ENCODE data around the gene ELOVL2. TPM values are rescaled to one million over a fixed set of nuclear protein-coding genes. Genes with fewer than 3 reads are reported as not detected.

Gene ELOVL2, protein sequence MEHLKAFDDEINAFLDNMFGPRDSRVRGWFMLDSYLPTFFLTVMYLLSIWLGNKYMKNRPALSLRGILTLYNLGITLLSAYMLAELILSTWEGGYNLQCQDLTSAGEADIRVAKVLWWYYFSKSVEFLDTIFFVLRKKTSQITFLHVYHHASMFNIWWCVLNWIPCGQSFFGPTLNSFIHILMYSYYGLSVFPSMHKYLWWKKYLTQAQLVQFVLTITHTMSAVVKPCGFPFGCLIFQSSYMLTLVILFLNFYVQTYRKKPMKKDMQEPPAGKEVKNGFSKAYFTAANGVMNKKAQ
- under 0.01 TPM in 1 of 2 replicates, not detected in the other for total RNA-seq

DNA sequence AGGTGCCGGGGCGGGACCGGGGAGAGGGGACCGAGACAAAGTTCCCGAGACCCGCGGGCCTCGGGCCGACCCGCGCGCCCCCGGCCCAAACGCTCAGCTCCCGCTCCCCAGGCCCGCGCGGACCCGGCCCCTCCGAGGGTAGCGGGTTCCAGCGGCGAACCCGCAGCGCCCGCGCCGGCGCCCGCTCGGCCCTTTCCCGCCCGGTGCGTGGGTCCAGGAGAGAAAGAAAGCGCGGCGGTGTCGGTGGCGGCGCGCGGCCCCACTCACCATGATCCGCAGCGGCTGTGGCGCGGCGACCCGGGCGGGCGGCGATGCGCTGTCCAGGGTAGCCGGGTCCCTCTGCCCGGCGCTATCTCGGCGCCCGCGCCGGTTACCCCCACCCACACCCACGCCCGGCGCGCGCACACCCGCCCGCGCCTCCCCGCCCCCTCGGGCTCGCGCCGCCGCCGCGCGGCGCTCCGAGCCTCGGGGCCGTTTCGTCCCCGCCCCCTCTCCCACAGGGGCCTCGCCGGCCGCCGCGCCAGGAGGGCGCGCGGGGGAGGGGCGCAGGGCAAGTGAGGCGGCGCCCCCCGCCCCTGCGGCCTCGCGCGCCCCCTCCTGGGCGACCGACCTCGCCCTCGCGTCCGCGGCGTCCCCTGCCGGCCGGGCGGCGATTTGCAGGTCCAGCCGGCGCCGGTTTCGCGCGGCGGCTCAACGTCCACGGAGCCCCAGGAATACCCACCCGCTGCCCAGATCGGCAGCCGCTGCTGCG, at the start of gene ELOVL2:
Gene ELOVL2, minus strand, starts transcription at position 345 of the 751 bp plus-strand sequence. Its CDS starts 75 bp downstream, at position 270.

Other genes starting within 250 kb of the ELOVL2 start
- gene MAK, start 205.8 kb downstream of the ELOVL2 start, total RNA-seq: not detected in 2 replicates
- gene GCM2, start 162.3 kb downstream of the ELOVL2 start, total RNA-seq: not detected in 2 replicates
- gene SYCP2L, start 157.3 kb downstream of the ELOVL2 start, total RNA-seq: not detected in 2 replicates
- 3.8 and 8.9 TPM in 2 replicates for gene SMIM13, start 49.5 kb upstream of the ELOVL2 start, total RNA-seq
- not detected in 2 replicates for gene ERVFRD-1, start 67.4 kb upstream of the ELOVL2 start, total RNA-seq
- 0.66 and 0.73 TPM in 2 replicates for gene NEDD9, start 188.4 kb upstream of the ELOVL2 start, total RNA-seq

All from smooth muscle cell of trachea (primary cell).